Adrenal gland (tissue), 12 donors: ENCODE results near the gene SNX22. TPM values are rescaled to one million over a fixed set of nuclear protein-coding genes. Genes with fewer than 3 reads are reported as not detected.

Experiments used
- DNase-seq, 7 donors: peaks; one replicate each; pipeline ENCODE4 v3.0.0-alpha.2; 2019 to 2020
- H3K27ac ChIP-seq, 5 donors: fragments of 200-600 bp; sonication (generic) in 4 of 5; 1 replicate in 3 of 5; 2 replicates in 2 of 5; pipeline versions ENCODE4 v1.5.1 to v1.8.0; 2016 to 2020; ENCODE audit warnings: mild to moderate bottlenecking in 1 of 5
- H3K27me3 ChIP-seq: fragments of 200-600 bp; 2 replicates; pipeline ENCODE4 v1.8.0; 2021
- H3K36me3 ChIP-seq, 2 donors: fragments of 200-600 bp; replicated peaks in 1 of 2; 1 replicate in 1 of 2; 2 replicates in 1 of 2; pipeline versions ENCODE4 v1.5.1 to v1.8.0; 2018 to 2022
- H3K4me1 ChIP-seq, 2 donors: fragments of 200-600 bp; replicated peaks in 1 of 2; 1 replicate in 1 of 2; 2 replicates in 1 of 2; pipeline versions ENCODE4 v1.5.1 to v1.8.0; 2018 to 2021
- H3K4me3 ChIP-seq, 4 donors: fragments of 200-600 bp; sonication (generic) in 3 of 4; one replicate each; pipeline ENCODE4 v1.5.1; 2016 to 2018
- H3K9me3 ChIP-seq, 3 donors: fragments of 200-600 bp; sonication (generic) in 1 of 3; replicated peaks in 1 of 3; 1 replicate in 2 of 3; 2 replicates in 1 of 3; pipeline versions ENCODE4 v1.5.1 to v1.8.0; 2016 to 2021
- POLR2A ChIP-seq, 2 donors: fragments of 450-650 bp; IDR thresholded peaks; one replicate each; pipeline ENCODE4 v1.6.1; 2017; ENCODE audit warnings: antibody characterized with exemption in 2 of 2, mild to moderate bottlenecking in 2 of 2, moderate library complexity in 1 of 2
- WGBS, 4 donors: extraction: QIAGEN DNeasy Blood & Tissue Kit in 2 of 4; methylation state at CpG; one replicate each; pipeline versions ENCODE4 v1.1.5 to v1.1.7; 2013 to 2017; 5-methylcytosine and 5-hydroxymethylcytosine counted together
- intact Hi-C, 2 donors: fragments of 100-400 bp; cut with DNase I; formaldehyde crosslinking; loops; one replicate each; pipeline versions ENCODE4 v1.14.1 to v1.15.0; 2022 to 2023
- polyA plus RNA-seq, 3 donors: library from polyadenylated mRNA; stranded (reverse); fragments of 200-250 nt in 2 of 3; fragments of 350-450 nt in 1 of 3; fragmentation: Illumina TruSeq in 1 of 3; extraction: RNeasy Lipid Tissue Mini Kit (QIAGEN cat#74804) in 1 of 3; gene quantifications; one replicate each; pipeline ENCODE4 v1.2.3, GENCODE V29; 2013 to 2014
- total RNA-seq, 9 donors: library from RNA; depleted of rRNA in 4 of 9; stranded (reverse); fragments of >200 nt in 4 of 9; fragments of 120-200 nt in 1 of 9; fragmentation: NEBNext Ultra II Directional in 1 of 9; extraction: Animal tissue kit (Norgen Biotek cat#: 25700) in 1 of 9; gene quantifications; one replicate each; pipeline versions ENCODE4 v1.1.0 to v1.2.4, GENCODE V29; 2013 to 2023
- TF ChIP-seq, protein P1 (sequence below), 6 experiments: fragments of 450-650 bp in 4 of 6; fragments of 200-600 bp in 2 of 6; sonication (generic) in 1 of 6; IDR thresholded peaks; 1 replicate in 5 of 6; 2 replicates in 1 of 6; pipeline versions ENCODE4 v1.5.1 to v1.8.0; 2016 to 2021; ENCODE audit warnings: antibody characterized with exemption in 6 of 6, mild to moderate bottlenecking in 2 of 6, moderate library complexity in 1 of 6
- donor health status: healthy with polysubstance abuse.
- donor health status: Bipolar disorder and iron deficiency.
- donor health status: DM: yes; HTN: yes; CAD: no.
- donor health status: DM: no; HTN: no; CAD: no.
- donor health status: DM: no; HTN: no; CAD: no.
- donor health status: DM: yes; HTN: yes; CAD: no.

The SNX22 gene
- total and polyA plus RNA-seq, 12 donors: 0.15 to 3.1 (median 1.0) TPM

DNA sequence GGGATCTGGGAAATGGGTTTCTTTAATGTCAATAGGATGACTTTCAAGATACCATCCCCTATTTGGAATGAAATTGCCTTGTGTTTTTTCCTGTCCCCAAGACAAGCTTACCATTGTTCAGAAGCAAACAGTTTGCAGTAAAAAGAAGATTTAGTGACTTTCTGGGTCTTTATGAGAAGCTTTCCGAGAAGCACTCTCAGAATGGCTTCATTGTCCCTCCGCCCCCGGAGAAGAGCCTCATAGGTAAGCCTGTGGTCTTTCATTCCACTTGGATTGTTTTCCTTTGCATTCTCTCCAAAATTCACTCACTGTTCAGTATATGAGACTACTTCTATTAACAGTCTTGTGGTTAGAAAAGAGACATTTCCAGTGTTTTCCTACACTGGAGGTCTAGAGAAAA is 25.6 kb upstream of the SNX22 start:
- no peaks in the 10 kb centered on the region for H3K27me3 ChIP-seq
- intact Hi-C loops: no loop called here
- no peak for DNase-seq
- no peaks in the 10 kb centered on the region for H3K4me1 ChIP-seq
- TF ChIP-seq POLR2A (IDR thresholded peaks at IDR 0.05): no peak
- TF ChIP-seq, protein P1, sequence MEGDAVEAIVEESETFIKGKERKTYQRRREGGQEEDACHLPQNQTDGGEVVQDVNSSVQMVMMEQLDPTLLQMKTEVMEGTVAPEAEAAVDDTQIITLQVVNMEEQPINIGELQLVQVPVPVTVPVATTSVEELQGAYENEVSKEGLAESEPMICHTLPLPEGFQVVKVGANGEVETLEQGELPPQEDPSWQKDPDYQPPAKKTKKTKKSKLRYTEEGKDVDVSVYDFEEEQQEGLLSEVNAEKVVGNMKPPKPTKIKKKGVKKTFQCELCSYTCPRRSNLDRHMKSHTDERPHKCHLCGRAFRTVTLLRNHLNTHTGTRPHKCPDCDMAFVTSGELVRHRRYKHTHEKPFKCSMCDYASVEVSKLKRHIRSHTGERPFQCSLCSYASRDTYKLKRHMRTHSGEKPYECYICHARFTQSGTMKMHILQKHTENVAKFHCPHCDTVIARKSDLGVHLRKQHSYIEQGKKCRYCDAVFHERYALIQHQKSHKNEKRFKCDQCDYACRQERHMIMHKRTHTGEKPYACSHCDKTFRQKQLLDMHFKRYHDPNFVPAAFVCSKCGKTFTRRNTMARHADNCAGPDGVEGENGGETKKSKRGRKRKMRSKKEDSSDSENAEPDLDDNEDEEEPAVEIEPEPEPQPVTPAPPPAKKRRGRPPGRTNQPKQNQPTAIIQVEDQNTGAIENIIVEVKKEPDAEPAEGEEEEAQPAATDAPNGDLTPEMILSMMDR (IDR thresholded peaks at IDR 0.05): no peak
- 65 to 89% (median 83%) methylated on average over 3 of the region's 3 CpGs for WGBS, 4 donors
- H3K4me3 ChIP-seq: no peak overlapping the region
- H3K9me3 ChIP-seq: no peaks in the 10 kb centered on the region
- H3K27ac ChIP-seq: no peak overlapping the region
- peaks cover 0 to 96% of the 10 kb centered on the region in 2 donors for H3K36me3 ChIP-seq

DNA sequence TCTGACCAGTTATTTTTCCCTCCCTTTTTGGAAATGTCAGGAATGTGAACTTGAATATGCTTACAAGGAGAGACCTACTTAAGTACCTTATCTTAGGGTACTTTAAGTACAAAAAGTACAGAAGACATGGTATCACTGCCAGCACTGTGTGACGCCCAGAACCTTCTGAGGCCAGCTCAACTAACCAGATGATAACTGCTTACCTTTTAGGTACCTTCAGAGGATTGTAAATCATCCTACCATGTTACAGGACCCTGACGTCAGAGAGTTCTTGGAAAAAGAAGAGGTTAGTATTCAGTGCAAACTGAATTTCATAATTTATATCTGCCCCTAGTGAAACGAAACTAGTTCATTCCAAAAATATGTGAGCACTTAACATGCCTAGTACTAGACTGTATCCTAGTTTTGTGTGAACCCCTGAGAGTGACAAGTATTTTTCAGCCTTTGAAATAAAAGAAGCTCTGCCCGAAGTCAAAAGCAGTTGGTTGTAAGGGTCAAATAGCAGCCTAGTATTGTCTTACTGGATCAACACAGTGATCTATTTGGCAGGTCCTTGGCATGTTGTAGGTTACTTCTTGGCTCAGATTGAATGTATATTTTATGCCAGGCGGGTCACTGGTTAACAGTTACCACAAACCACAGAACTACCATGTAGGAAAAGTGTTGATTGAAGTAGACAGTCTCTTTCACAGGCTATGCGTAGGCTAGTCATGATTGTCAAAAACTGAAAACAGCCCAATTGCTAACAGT is 23.8 kb upstream of the SNX22 start:
- peaks cover 0 to 98% of the 10 kb centered on the region in 2 donors for H3K36me3 ChIP-seq
- WGBS, 4 donors: 80 to 84% (median 81%) methylated on average over 6 of the region's 6 CpGs
- no peaks in the 10 kb centered on the region for H3K27me3 ChIP-seq
- no peak overlapping the region for H3K4me3 ChIP-seq
- no peak for DNase-seq
- H3K4me1 ChIP-seq: no peaks in the 10 kb centered on the region
- no peaks in the 10 kb centered on the region for H3K9me3 ChIP-seq
- H3K27ac ChIP-seq: no peak overlapping the region
- intact Hi-C loops: no loop called here
- TF ChIP-seq, protein P1 (IDR thresholded peaks at IDR 0.05): no peak
- no peak for TF ChIP-seq POLR2A (IDR thresholded peaks at IDR 0.05)

DNA sequence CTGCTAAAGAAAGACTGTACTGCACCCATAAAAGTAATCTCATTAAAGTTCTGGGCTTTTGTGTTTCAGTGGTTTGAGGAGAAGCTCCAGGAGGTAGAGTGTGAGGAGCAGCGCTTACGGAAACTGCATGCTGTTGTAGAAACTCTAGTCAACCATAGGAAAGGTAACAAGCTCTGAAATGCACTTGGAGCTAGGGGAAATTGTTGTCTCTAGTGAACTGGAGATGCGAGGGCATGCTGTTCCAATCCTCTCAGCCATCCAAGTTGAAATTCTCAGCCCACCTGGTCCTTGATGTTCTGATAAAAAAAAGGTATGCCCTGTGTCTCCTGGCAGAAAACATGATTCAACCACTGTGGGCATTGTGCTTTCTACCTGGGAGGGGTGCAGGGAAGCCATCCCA is 21.4 kb upstream of the SNX22 start:
- Histone ChIP-seq H3K4me3 (no peak overlapping the region), H3K36me3 (peaks cover 0 to 97% of the 10 kb centered on the region in 2 donors), H3K9me3 (no peaks in the 10 kb centered on the region), H3K4me1 (peaks cover 7 to 15% of the 10 kb centered on the region in 2 donors), H3K27me3 (no peaks in the 10 kb centered on the region), H3K27ac (no peak overlapping the region)
- TF ChIP-seq, protein P1 (IDR thresholded peaks at IDR 0.05): no peak
- no peak for TF ChIP-seq POLR2A (IDR thresholded peaks at IDR 0.05)
- 92 to 98% (median 95%) methylated on average over 3 of the region's 3 CpGs for WGBS, 4 donors
- intact Hi-C loops: no loop called here
- no peak for DNase-seq

DNA sequence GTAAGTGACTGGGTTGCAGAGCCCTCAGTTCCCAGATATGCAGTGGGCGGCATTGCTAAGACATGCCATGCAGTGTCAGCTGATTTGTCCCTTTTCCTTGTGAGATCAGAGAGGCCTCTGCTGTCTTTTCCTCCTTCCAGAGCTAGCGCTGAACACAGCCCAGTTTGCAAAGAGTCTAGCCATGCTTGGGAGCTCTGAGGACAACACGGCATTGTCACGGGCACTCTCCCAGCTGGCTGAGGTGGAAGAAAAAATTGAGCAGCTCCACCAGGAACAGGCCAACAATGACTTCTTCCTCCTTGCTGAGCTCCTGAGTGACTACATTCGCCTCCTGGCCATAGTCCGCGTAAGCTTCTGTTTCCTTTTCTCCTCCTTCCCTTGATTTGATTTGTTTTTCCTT is 20.0 kb upstream of the SNX22 start:
- Histone ChIP-seq H3K4me1 (peaks cover 7 to 15% of the 10 kb centered on the region in 2 donors), H3K4me3 (no peak overlapping the region), H3K9me3 (no peaks in the 10 kb centered on the region), H3K27ac (no peak overlapping the region), H3K36me3 (peaks cover 0 to 96% of the 10 kb centered on the region in 2 donors), H3K27me3 (no peaks in the 10 kb centered on the region)
- TF ChIP-seq, protein P1 (IDR thresholded peaks at IDR 0.05): no peak
- no peak for TF ChIP-seq POLR2A (IDR thresholded peaks at IDR 0.05)
- WGBS, 4 donors: 93 to 99% (median 95%) methylated on average over 7 of the region's 7 CpGs
- DNase-seq: no peak
- intact Hi-C loops: no loop called here
